ENCODE data around the gene NINJ2. TPM values are rescaled to one million over a fixed set of nuclear protein-coding genes. Genes with fewer than 3 reads are reported as not detected.

The NINJ2 gene
- total and polyA plus RNA-seq, 7 donors = 11.8 to 66.6 (median 33.1) TPM

DNA sequence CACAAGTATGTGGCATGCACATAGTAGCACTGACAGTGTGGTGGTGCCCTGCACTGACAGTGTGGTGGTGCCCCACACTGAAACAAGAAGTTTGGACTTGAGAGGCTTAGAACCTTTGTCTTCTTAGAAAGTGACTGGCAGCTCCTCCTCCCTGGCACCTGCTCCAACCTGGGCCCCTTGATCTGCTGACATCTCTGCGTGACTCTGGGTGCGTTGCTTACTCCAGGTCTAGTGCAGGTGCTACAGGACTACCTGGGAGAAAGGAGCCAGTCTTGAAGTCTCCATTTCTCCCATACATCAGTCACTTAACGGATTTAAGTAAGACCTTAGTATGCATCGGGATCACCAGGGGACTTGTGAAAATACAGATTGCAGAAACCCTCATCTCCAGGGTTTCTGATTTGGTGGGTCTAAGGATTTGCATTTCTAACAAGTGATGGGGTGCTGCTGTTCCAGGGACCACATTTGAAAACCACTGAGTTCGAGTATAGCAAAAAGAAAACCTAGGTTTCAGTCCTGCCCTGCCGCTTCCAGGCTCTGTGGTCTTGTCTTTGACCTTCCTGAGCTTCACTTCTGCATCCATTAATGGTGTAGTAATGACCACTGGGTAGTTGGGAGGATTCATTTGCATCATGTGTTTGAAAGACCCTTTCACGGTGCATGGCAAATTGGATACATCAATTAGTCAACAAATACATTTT lies 15.7 kb downstream of the NINJ2 start:
- intact Hi-C loops (cut with DNase I) = loop anchor here (5.0 to 10.0 kb wide), 3 partner anchors 70 to 297 kb away; partner anchors contain the start of gene RAD52 (in 1 of the 2)
- 73 to 81% (median 81%) methylated on average over 7 of the region's 7 CpGs for WGBS, 3 donors
- TF ChIP-seq, protein P1, sequence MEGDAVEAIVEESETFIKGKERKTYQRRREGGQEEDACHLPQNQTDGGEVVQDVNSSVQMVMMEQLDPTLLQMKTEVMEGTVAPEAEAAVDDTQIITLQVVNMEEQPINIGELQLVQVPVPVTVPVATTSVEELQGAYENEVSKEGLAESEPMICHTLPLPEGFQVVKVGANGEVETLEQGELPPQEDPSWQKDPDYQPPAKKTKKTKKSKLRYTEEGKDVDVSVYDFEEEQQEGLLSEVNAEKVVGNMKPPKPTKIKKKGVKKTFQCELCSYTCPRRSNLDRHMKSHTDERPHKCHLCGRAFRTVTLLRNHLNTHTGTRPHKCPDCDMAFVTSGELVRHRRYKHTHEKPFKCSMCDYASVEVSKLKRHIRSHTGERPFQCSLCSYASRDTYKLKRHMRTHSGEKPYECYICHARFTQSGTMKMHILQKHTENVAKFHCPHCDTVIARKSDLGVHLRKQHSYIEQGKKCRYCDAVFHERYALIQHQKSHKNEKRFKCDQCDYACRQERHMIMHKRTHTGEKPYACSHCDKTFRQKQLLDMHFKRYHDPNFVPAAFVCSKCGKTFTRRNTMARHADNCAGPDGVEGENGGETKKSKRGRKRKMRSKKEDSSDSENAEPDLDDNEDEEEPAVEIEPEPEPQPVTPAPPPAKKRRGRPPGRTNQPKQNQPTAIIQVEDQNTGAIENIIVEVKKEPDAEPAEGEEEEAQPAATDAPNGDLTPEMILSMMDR (IDR thresholded peaks at IDR 0.05) = no peak

DNA sequence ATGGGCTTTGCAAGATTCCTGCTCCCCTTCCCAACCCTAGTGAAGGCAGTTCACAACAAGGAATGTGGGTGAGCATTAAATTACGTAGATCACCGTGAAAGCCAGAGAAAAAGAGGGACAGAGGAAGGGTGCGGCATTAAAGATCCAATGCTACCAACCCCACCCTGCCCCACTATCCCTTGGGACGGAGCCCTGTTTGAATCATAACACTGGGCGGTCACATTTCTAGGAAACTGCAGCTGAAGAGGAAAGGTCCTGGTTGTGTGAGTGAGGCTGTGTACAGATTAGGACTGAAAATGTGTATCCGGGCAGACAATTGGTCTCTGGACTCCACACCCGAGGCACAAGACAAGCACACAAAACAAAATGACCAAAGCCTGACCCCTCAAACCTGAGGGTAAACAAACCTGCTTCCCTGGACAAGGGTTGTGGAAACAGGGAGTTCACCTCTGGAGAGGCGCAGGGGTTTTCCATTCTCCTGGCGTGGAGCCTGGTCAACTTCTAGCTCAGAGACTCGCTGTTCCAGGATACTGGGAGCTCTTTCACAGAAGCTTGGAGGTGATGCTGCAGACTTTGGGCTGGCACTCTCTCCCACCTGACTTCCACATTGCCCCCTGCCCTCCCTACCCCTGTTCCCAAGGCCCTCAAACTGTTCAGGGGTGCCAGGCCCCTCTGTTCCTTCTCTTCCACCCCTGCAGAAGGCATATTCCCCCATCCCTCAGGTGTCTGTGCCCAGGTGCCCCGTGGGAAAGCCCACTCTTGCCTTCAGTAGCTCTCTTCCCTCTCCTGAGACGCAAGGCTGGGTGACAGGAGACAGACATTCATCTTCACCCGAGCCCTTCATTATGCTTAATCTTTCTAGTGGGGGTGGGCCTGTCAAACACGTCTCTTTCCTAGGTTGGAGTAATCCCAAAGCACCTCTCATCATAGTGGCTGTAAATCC lies 16.5 kb downstream of the NINJ2 start:
- intact Hi-C loops (cut with DNase I) = loop anchor here (5.0 to 10.0 kb wide), 3 partner anchors 69 to 298 kb away; partner anchors contain the start of gene RAD52 (in 1 of the 2)
- Histone ChIP-seq H3K27me3 (ENCODE audit: insufficient read depth in 3 of 3, low read length in 2 of 3) (no peaks in the 10 kb centered on the region), H3K4me1 (peaks cover 49% of the 10 kb centered on the region), H3K36me3 (ENCODE audit: insufficient read depth in 1 of 2, low read depth in 1 of 2) (no peaks in the 10 kb centered on the region), H3K27ac (peak overlapping the region; percentile 100), H3K4me3 (peak overlapping the region; percentile 26), H3K9me3 (no peaks in the 10 kb centered on the region)
- DNase-seq (peak; percentile 66 to 71), ATAC-seq (peak in 2 of 4 donors; percentile 12 to 22)
- WGBS, 3 donors = 43 to 64% (median 44%) methylated on average over 13 to 14 of the region's 14 CpGs
- TF ChIP-seq, protein P1 (IDR thresholded peaks at IDR 0.05) = no peak

More for the DNA sequence above, 15.7 kb downstream of the NINJ2 start:
- Histone ChIP-seq H3K4me1 (peaks cover 49% of the 10 kb centered on the region), H3K4me3 (no peak overlapping the region), H3K36me3 (ENCODE audit: insufficient read depth in 1 of 2, low read depth in 1 of 2) (no peaks in the 10 kb centered on the region), H3K27me3 (ENCODE audit: insufficient read depth in 3 of 3, low read length in 2 of 3) (no peaks in the 10 kb centered on the region), H3K27ac (peak overlapping the region; percentile 100), H3K9me3 (no peaks in the 10 kb centered on the region)
- ATAC-seq (no peak), DNase-seq (no peak)

DNA sequence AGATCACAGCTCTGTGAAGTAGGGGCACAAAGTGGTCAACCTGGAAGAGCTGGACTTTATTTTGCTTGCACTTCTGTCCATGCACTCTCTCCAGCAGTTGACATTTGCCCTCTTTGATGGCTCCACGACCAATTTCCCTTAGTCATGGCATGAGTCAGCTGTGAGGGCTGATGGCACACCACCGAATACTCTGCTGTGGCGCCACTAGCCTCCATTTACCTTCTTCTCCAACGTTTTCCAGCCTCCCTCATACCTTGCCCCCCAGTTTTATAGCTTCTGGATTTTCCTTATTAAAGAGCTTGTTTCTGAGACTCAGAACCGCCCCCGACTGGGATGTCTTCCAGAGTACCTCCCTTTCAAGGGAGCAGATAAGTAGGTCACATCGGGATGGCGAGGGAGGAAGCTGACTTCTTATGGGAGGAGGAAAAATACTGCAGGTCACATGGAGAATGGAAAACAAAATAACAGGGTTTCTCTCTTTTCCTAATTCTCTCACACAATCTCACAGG lies 17.6 kb downstream of the NINJ2 start:
- ATAC-seq = peak; percentile 44 to 55 (median 51)
- H3K36me3 ChIP-seq (ENCODE audit: insufficient read depth in 1 of 2, low read depth in 1 of 2) = no peaks in the 10 kb centered on the region
- H3K27ac ChIP-seq = peak overlapping the region; percentile 100
- H3K9me3 ChIP-seq = no peaks in the 10 kb centered on the region
- WGBS, 3 donors = 14 to 32% (median 15%) methylated on average over 8 of the region's 8 CpGs
- intact Hi-C loops (cut with DNase I) = loop anchor here (5.0 to 10.0 kb wide), 3 partner anchors 68 to 299 kb away; partner anchors contain the start of gene RAD52 (in 1 of the 2)
- H3K4me3 ChIP-seq = peak overlapping the region; percentile 26
- H3K4me1 ChIP-seq = peaks cover 48% of the 10 kb centered on the region
- peak in 1 of 2 donors; percentile 38 for DNase-seq
- TF ChIP-seq, protein P1 (IDR thresholded peaks at IDR 0.05) = no peak
- no peaks in the 10 kb centered on the region for H3K27me3 ChIP-seq (ENCODE audit: insufficient read depth in 3 of 3, low read length in 2 of 3)

DNA sequence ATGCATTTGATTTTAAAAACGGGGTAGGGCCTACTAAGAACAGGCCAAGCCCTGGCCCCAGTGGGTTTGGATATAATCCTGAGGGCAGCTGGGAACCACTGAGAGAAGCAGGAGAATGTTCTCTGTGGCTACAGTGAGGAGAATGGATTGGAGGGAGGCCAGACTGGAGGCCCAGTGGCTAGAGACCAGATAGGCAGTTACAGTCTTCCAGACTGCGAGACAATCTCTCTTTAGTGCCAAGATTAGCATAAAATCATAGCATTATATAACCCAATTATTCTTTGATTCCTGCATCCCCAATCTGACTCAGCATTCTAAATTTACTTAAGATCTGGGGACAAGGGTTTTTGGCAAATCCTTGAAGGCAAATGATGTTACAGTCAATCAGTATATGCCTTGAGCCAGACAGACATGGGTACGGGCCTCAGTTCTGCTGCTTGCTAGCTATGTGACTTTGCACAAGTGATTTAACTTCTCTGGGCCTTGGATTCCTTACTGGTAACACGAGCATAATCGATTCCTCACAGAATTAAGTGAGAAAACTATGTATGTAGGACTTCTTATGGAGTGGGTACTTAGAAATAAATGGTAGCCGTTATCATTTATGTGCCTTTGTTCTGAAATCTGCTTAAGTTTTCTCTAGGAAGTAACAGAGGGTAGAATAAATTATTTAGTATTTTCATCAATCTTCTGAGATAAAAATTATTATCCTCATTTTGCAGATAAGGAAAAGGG lies 18.3 kb downstream of the NINJ2 start:
- Histone ChIP-seq H3K4me1 (peaks cover 52% of the 10 kb centered on the region), H3K36me3 (ENCODE audit: insufficient read depth in 1 of 2, low read depth in 1 of 2) (no peaks in the 10 kb centered on the region), H3K27me3 (ENCODE audit: insufficient read depth in 3 of 3, low read length in 2 of 3) (no peaks in the 10 kb centered on the region), H3K27ac (peak overlapping the region; percentile 100), H3K4me3 (no peak overlapping the region), H3K9me3 (no peaks in the 10 kb centered on the region)
- DNase-seq (no peak), ATAC-seq (peak in 1 of 4 donors; percentile 33)
- 49 to 59% (median 50%) methylated on average over 6 of the region's 6 CpGs for WGBS, 3 donors
- TF ChIP-seq, protein P1 (IDR thresholded peaks at IDR 0.05) = no peak
- intact Hi-C loops (cut with DNase I) = loop anchor here (5.0 to 10.0 kb wide), 5 partner anchors 68 to 300 kb away; partner anchors contain the start of genes RAD52 (in 1 of the 2) and WNK1 (in 1 of the 2)
